Transverse colon (tissue), 4 donors: Measurements from ENCODE around the gene COL4A1.

Experiments used
- CTCF ChIP-seq, 5 experiments: fragments of 200-600 bp in 3 of 5; fragments of 450-650 bp in 2 of 5; sonication (generic) in 3 of 5; IDR thresholded peaks; 1 replicate in 2 of 5; 2 replicates in 3 of 5; pipeline ENCODE4 v1.5.1; 2016 to 2017; ENCODE audit warnings: antibody characterized with exemption in 5 of 5, inconsistent platforms in 3 of 5, mild to moderate bottlenecking in 2 of 5, moderate library complexity in 1 of 5
- EP300 ChIP-seq: sonication (generic); formaldehyde crosslinking; IDR thresholded peaks from one replicate; pipeline ENCODE4 v1.6.1; 2017; ENCODE audit warnings: antibody characterized with exemption, low read depth
- POLR2A ChIP-seq: fragments of 450-650 bp; IDR thresholded peaks from one replicate; pipeline ENCODE4 v1.6.1; 2016; ENCODE audit warnings: antibody characterized with exemption, mild to moderate bottlenecking, moderate library complexity
- POLR2AphosphoS5 ChIP-seq, 3 donors: sonication (generic); formaldehyde crosslinking; IDR thresholded peaks; one replicate each; pipeline ENCODE4 v1.6.1; 2016; ENCODE audit warnings: antibody characterized with exemption in 3 of 3

GRCh38 chr13:110330491-110331011 lies 23.6 kb upstream of the COL4A1 start:
- TF ChIP-seq CTCF (IDR thresholded peaks at IDR 0.05) (no peak), POLR2AphosphoS5 (IDR thresholded peaks at IDR 0.05) (no peak), EP300 (no peak), POLR2A (no peak)
